WI38 (cell line): ENCODE results near the gene RPS17.

Experiments used
- H3K4me3 ChIP-seq: 2 replicates; pipeline ENCODE4 v1.5.1; 2011; ENCODE audit warnings: low read depth, mild to moderate bottlenecking, control low read depth, low read length
- CTCF ChIP-seq: IDR thresholded peaks from 2 replicates; pipeline ENCODE4 v1.5.1; 2012; ENCODE audit warnings: low read depth, mild to moderate bottlenecking, control low read depth, low read length

RPS17 gene

DNA sequence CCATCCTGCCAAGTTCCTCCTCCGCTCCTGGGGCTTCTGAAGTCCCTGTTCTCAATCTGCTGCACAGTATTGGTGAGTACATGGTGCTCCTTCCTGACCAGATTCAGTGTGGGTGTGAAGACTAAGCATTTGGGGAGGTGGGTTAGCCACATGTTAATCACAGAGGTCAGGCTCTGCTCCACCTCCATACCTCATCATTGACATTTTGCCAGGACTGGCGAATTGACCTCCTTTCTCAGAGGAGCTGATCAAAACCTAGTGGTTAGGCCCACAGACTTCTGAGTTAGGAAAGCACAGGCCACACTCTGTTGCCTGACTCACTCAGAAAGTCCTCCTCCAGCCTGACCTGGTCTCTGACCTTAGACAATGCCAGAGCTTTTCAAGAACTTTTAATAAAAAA is 8.4 kb upstream of the RPS17 start:
- TF ChIP-seq CTCF, result no peak
- no peak overlapping the region for H3K4me3 ChIP-seq

DNA sequence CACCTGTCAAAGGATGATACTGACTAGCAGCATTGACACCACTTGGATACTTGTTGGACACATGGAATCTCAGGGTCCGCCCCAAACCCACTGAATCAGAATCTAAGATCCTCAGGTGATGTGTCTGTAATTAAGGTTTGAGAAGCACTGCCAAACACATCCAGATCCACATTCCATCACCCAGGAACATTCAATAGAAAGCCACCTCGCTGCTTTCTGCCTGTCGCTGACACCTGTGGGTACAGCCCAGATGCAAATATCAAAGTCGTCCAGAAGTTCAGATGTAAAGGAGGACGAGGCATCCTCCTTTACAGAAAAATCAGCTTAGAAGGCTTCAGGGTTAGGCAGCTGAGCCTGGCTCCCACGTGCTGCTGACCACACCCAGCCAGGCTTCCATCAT is 5.2 kb upstream of the RPS17 start:
- H3K4me3 ChIP-seq, result no peak overlapping the region
- TF ChIP-seq CTCF, result no peak

- no peak for TF ChIP-seq CTCF
- no peak overlapping the region for H3K4me3 ChIP-seq
Observed at GRCh38 chr15:82545002-82545401, 4.7 kb upstream of the RPS17 start.

GRCh38 chr15:82544431-82544830 is 4.2 kb upstream of the RPS17 start:
- no peak for TF ChIP-seq CTCF
- no peak overlapping the region for H3K4me3 ChIP-seq

DNA sequence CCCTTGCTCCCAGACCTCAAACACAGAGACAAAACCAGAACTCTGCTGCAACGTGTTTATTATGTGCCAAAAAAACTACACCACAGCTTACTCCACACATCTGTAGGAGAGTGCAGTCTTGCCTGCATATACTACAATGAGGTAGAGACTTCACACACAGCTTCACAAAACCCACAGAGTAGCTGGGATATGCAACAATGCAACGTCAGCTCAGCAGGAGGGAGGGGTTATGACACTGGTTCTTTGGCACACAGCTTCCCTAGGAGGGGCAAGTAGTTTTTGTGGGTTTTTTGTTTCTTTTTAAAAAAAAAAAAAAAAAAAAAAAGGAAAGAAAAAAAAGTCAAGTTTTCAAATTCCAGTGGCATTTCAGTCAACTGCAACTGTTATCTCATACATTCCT is 2.9 kb upstream of the RPS17 start:
- H3K4me3 ChIP-seq, result no peak overlapping the region
- no peak for TF ChIP-seq CTCF

- peak overlapping the region; percentile 100 for H3K4me3 ChIP-seq
- no peak for TF ChIP-seq CTCF
Observed at GRCh38 chr15:82540984-82541431, 751 bp upstream of the RPS17 start.

DNA sequence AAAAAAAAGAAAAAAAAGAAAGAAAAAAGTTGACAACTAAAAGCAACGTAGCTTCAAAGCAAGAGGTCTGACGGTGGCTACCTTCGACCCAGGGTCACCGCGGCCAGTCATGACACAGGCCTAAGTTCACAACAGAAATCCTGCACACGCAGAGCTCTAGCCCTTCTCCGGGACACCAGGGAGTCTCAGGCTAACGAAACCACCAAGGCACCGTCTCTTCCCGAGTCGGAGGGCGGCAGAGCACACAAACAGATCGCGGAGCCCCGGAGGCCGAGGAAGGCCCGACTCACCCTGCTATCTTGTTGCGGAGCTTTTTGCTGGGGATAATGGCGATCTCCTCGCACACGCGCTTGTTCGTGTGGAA is 584 bp downstream of the RPS17 start:
- TF ChIP-seq CTCF, result no peak
- H3K4me3 ChIP-seq, result peak overlapping the region; percentile 100
